Stimulated activated CD4-positive, alpha-beta T cell treated with anti-CD3 and anti-CD28 coated beads, Interleukin-4, amount 100 ng/mL, for 24 hours (primary cell): ENCODE data around the gene THRB.

Source experiments
- DNase-seq: peaks from one replicate; pipeline ENCODE4 v3.0.0-alpha.2; 2020

Gene THRB

GRCh38 chr3:24299246-24299805 is 195.3 kb downstream of the THRB start:
- DNase-seq, result no peak

GRCh38 chr3:24296441-24297205 is 198.0 kb downstream of the THRB start:
- no peak for DNase-seq

- no peak for DNase-seq
Measured at GRCh38 chr3:24294150-24294549, 200.5 kb downstream of the THRB start.

GRCh38 chr3:24291646-24292045 is 203.0 kb downstream of the THRB start:
- DNase-seq, result no peak

- no peak for DNase-seq
Measured at GRCh38 chr3:24290596-24290995, 204.1 kb downstream of the THRB start.

- DNase-seq, result no peak
Measured at GRCh38 chr3:24288496-24289236, 206.0 kb downstream of the THRB start.

GRCh38 chr3:24287755-24288450 is 206.7 kb downstream of the THRB start:
- DNase-seq, result no peak

- no peak for DNase-seq
Measured at GRCh38 chr3:24286405-24286804, 208.2 kb downstream of the THRB start.

GRCh38 chr3:24278543-24278942 is 216.1 kb downstream of the THRB start:
- DNase-seq, result no peak

- no peak for DNase-seq
Measured at GRCh38 chr3:24273491-24273890, 221.2 kb downstream of the THRB start.

- no peak for DNase-seq
Measured at GRCh38 chr3:24272875-24273274, 221.8 kb downstream of the THRB start.

GRCh38 chr3:24272408-24272807 is 222.2 kb downstream of the THRB start:
- DNase-seq, result no peak

GRCh38 chr3:24271228-24271627 is 223.4 kb downstream of the THRB start:
- DNase-seq, result no peak

- DNase-seq, result no peak
Measured at GRCh38 chr3:24270744-24271143, 223.9 kb downstream of the THRB start.

GRCh38 chr3:24270204-24270691 is 224.4 kb downstream of the THRB start:
- DNase-seq, result no peak

- no peak for DNase-seq
Measured at GRCh38 chr3:24264748-24265158, 229.9 kb downstream of the THRB start.

- DNase-seq, result no peak
Measured at GRCh38 chr3:24264011-24264410, 230.6 kb downstream of the THRB start.

- no peak for DNase-seq
Measured at GRCh38 chr3:24263069-24263668, 231.5 kb downstream of the THRB start.

- no peak for DNase-seq
Measured at GRCh38 chr3:24261521-24261920, 233.1 kb downstream of the THRB start.

GRCh38 chr3:24259901-24260512 is 234.6 kb downstream of the THRB start:
- no peak for DNase-seq

GRCh38 chr3:24258727-24259600 is 235.7 kb downstream of the THRB start:
- no peak for DNase-seq
